Ureter (tissue), 1 donor: ENCODE results near the gene PRDX2. TPM values are rescaled to one million over a fixed set of nuclear protein-coding genes. Genes with fewer than 3 reads are reported as not detected.
A peak's percentile ranks its signal among the peaks of the same experiment; 100 is the strongest.
"Not testable (repeated sequence)": the region's sequence is repeated elsewhere in the genome, so short reads cannot be mapped to it uniquely, and the experiment has no call there.

Source experiments
- DNase-seq: peaks from one replicate; pipeline ENCODE4 v3.0.0-alpha.2; 2020; ENCODE audit warnings: low spot score
- total RNA-seq: library from RNA; stranded (reverse); gene quantifications from one replicate; pipeline ENCODE4 v1.2.4, GENCODE V29; 2023
- donor health status: DM: yes; HTN: yes; CAD: no.

Gene PRDX2
- total RNA-seq, 1 donor from 2014 or later = 196 TPM

GRCh38 chr19:12825254-12826131 lies 23.9 kb upstream of the PRDX2 start:
- DNase-seq = no peak

- DNase-seq = no peak
Measured at GRCh38 chr19:12821761-12822160, 20.2 kb upstream of the PRDX2 start.

GRCh38 chr19:12817810-12818209 lies 16.2 kb upstream of the PRDX2 start:
- DNase-seq = not testable (repeated sequence)

GRCh38 chr19:12817188-12817587 lies 15.6 kb upstream of the PRDX2 start:
- DNase-seq = not testable (repeated sequence)

- DNase-seq = no peak
Measured at GRCh38 chr19:12815088-12815487, 13.5 kb upstream of the PRDX2 start.

GRCh38 chr19:12806242-12807081 lies 4.9 kb upstream of the PRDX2 start, which contains the start of gene RNASEH2A:
Gene RNASEH2A (plus strand): TSS chr19:12806584. CDS start chr19:12806674, 90 bp downstream.
- peak; percentile 89 for DNase-seq

GRCh38 chr19:12804051-12804450 lies 2.5 kb upstream of the PRDX2 start:
- no peak for DNase-seq

GRCh38 chr19:12802267-12803106 lies 887 bp upstream of the PRDX2 start:
- no peak for DNase-seq

GRCh38 chr19:12800923-12801465 lies 606 bp downstream of the PRDX2 start:
- DNase-seq = no peak

GRCh38 chr19:12800466-12800770 lies 1.2 kb downstream of the PRDX2 start:
- no peak for DNase-seq

- no peak for DNase-seq
Measured at GRCh38 chr19:12799742-12800465, 1.7 kb downstream of the PRDX2 start.

- DNase-seq = not testable (repeated sequence)
Measured at GRCh38 chr19:12797607-12798006, 4.0 kb downstream of the PRDX2 start.

GRCh38 chr19:12797141-12797587 lies 4.4 kb downstream of the PRDX2 start:
- DNase-seq = no peak

- peak; percentile 83 for DNase-seq
Measured at GRCh38 chr19:12796146-12797071, 5.2 kb downstream of the PRDX2 start.

GRCh38 chr19:12794971-12795381 lies 6.6 kb downstream of the PRDX2 start:
- DNase-seq = no peak

GRCh38 chr19:12794196-12794941 lies 7.2 kb downstream of the PRDX2 start:
- peak; percentile 45 for DNase-seq

GRCh38 chr19:12793290-12794195 lies 8.1 kb downstream of the PRDX2 start:
- DNase-seq = peak; percentile 94

- peak; percentile 53 for DNase-seq
Measured at GRCh38 chr19:12792853-12793289, 8.7 kb downstream of the PRDX2 start.
